RCC 7860 (cell line): ENCODE data around the gene SLC48A1.
"Not testable (repeated sequence)": the region's sequence is repeated elsewhere in the genome, so short reads cannot be mapped to it uniquely, and the experiment has no call there.

Source experiments
- DNase-seq: peaks from one replicate; pipeline ENCODE4 v3.0.0-alpha.2; 2015; ENCODE audit warnings: low spot score
- FAIRE-seq: peaks from 2 replicates; lab custom pipeline; 2012; peaks lifted over from hg19 to GRCh38; lab: Jason Lieb, UNC

The SLC48A1 gene

DNA sequence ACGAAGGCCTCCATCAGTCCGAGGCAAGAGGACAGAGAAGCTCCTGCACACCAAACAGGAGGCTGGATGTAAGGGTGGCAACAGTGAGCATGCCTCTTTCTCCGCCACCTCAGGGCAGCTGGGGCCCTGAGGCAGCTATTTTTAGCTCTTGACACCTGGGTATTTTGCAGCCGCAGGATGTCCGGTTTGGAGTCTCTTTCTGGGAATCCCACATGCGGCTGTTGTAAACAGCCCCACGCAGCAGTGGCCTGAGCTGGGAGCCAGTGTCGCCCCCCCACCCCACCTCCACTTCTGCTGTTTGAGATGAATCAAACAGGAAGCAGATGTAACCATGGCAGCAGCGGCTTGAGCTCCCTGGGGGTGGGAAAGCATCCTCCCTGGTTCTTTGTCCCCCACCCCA lies 35.0 kb downstream of the SLC48A1 start:
- no peak for DNase-seq
- FAIRE-seq: no peak

DNA sequence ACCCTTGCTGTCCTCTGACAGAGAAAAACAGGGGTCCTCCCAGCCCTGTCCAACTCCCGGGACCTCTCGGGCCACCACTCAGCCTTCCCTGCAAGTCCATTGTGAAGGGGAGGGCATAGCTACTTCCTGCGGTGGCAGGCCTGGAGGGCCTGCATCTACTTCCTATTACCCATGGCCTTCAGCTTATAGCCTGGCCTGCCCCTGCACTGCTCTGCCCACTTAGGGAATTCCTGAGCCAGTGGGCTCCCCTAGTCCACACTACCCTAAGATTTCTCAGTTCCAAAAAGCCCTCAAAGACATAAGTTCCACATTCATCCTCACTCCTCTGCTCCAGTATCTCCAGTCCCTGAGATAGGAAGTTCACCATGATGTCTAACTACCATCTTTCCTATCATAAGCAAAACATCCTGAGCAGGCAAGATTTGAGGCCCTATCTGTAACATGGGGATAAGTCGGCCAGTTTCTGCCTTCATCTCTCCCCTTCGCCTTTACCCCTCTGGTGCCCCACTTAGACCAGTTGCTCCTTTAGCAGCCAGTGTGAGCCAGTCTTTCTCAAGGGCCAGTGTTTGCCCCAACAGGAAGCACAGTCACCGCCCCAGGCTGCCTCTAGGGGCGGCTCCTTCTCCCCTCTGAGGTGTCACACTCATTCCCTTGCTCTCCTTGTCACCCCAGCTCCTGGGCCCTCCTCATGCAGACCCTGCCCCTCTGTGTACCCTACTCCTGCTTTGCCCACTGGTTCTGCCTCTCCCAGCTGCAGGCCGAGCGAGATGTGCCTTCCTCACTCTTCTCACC lies 35.7 kb downstream of the SLC48A1 start:
- DNase-seq (no peak), FAIRE-seq (no peak)

DNA sequence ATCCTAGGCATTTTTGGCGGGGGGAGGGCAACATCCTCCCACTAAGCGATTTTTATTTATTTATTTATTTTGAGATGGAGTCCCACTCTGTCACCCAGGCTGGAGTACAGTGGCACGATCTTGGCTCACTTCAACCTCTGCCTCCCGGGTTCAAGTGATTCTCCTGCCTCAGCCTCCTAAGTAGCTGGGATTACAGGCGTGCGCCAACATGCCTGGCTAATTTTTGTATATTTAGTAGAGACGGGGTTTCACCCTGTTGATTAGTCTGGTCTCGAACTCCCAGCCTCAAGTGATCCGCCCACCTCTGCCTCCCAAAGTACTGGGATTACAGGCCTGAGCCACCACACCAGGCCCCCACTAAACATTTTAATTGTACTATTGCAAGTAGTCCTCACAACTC lies 36.5 kb downstream of the SLC48A1 start:
- not testable (repeated sequence) for FAIRE-seq, DNase-seq

DNA sequence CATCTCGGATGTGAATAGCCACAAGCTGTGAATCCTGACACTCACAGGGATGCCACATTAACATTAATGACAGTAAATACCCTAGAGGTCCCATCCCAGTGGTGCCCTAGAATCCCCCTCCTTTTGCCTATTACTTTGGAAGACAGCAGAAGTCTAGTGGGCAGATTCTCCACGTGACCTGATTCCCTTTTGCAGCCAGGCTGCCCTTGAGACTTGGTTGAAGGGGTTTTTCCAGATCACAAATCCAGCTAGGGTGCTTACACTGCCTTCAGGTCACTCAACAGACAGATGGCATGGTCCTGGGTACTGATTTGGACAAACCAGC lies 38.0 kb downstream of the SLC48A1 start:
- FAIRE-seq (no peak), DNase-seq (no peak)

DNA sequence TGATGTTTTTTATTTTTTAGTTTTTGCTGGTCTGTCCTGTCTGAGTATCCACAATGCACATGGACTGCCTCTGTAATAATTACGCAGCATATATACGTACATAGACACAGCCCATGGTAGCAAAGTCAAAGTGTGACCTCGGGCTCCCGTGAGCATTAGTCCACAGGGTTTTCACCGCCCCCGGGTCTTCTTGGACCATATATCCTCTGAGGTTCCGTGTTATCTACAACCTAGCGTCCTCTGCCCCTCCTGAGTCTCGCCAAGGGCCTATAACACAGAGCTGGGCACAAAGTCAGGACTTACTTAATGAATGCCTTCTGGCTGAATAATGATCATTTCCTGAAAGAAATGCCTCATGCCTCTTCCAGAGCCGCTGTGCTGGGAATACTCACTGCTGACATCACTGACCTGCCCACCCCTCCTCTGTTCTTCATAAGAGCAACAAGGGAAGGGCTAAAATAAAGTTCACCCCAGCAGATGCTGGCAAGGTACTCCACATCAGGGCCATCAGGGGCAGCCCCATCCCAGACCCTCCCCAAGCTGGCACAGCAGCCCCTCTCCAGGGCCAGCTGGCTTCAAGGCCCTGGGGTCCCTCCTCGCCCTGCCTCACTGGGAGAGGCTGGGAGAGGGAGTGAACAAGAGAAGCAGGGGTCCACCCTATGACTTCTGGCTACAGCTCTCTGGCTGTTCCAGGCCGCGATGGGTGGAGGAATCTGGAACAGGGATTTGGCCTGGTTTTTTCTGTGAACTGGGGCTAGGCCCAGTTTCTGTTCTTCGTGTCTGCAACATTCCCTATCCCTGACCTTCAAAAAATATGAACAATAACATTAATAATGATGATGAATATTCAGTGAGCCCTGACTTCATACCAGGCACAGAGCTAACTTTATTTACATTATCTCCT lies 38.8 kb downstream of the SLC48A1 start:
- no peak for FAIRE-seq
- peak; percentile 35 for DNase-seq

DNA sequence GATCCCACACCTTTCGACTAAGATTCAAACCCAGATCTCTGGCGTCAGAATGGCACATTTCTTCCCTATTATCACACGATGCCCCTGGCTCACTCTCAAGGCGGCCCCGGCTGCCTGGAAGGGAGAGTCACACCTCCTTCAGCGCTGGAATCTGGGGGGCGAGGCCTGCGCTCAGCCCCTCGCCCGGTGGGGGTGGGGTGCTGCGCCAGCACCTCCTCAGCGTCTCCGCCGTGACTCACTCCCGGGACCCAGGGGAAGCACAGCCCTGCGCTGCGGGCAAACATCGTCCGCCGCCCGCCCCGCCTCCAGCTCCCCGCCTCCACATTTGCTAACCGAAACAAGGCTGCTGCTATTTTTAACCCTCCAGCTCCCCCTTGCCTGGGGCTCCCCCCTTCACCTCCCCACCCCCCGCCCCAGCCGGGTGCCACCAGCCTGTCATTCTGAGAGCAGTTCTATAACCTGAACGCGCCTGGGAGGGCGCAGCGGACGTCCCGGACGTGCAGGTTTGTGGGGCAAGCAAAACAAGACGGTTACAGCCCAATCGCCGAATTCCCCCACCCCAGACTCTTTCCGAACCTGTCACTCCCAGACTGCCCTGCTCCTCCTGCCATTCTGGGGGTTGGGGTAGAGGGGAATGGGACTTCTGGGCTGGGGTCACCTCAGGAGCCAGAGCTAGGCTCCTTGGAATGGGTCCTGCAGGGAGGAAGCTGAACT lies 39.9 kb downstream of the SLC48A1 start:
- FAIRE-seq: no peak
- peak; percentile 73 for DNase-seq

DNA sequence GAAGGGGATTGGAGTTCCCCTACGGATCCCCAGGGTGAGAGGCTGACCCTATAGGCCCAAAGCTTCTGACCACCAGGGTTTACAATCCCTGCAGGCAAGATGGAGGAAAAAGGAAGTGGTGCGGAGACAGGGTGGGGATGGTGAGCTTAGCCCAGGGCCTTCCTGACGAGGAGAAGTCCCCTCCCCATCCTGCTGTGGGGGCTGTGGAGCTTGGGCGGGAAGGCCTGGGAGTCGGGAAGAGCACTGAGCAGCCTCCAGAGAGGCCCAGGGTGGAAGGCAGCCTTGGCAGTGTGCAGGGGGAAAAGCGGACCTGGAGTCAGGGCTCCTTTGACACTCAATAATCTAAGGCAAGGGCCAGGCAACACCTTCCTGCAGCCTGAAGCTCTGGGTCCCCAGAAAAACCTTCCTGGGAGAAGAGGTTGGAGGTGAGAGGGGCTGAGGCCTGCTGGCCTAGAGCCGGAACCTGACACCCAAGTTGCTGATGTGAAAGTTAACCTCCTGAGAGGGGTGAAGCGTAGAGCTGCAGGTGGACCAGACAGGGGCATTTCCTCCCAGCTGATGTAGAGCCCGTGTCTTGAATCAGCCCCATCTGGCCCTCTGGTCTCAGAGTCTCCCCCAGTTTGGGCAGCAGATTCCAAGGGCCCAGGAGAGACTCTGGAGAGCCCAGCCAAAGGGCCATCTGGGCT lies 40.6 kb downstream of the SLC48A1 start:
- FAIRE-seq (no peak), DNase-seq (no peak)

DNA sequence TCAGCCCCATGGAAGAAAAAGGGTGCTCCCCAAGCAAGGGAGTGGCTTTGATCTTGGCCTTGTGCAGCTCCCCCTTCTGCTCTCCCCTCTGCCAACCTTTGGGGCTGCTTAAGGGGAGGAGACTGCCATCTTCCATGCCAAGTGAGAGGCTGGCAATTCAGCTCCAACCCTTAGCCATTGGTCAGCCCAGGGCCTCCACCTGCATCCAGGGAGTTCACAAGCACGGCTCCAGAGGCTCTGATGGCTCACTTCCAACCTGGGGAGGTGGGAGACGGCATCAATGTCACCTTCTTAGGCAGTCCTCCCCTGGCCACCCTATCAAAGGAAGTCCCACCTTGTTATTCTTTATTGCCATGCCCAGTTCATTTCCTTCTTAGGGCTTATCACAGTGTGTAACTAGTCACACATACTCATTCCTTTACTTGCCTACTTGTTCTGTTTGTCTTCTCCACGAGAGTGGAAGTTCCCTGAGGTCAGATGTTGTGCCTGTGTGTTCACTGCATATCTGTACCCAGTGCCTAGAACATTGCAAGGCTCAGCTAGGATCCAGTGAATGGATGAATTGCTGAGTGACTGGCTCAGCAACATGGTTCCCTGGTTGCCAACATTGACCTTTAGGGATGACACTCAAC lies 41.6 kb downstream of the SLC48A1 start:
- FAIRE-seq: no peak
- no peak for DNase-seq

DNA sequence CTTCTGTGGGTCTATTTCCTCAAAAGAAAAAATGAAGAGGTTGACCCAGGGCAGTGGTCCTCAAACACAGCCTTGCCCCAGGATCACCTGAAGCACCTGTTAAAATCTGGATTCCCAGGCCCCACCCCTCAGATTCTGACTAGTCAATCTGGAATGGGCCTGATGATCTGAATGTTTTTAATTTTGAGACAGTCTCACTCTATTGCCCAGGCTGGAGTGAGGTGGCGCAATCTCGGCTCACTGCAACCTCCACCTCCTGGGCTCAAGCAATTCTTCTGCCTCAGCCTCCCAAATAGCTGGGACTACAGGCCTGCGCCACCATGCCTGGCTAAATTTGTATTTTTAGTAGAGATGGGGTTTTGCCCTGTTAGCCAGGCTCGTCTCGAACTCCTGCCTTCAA lies 42.4 kb downstream of the SLC48A1 start:
- not testable (repeated sequence) for DNase-seq, FAIRE-seq

DNA sequence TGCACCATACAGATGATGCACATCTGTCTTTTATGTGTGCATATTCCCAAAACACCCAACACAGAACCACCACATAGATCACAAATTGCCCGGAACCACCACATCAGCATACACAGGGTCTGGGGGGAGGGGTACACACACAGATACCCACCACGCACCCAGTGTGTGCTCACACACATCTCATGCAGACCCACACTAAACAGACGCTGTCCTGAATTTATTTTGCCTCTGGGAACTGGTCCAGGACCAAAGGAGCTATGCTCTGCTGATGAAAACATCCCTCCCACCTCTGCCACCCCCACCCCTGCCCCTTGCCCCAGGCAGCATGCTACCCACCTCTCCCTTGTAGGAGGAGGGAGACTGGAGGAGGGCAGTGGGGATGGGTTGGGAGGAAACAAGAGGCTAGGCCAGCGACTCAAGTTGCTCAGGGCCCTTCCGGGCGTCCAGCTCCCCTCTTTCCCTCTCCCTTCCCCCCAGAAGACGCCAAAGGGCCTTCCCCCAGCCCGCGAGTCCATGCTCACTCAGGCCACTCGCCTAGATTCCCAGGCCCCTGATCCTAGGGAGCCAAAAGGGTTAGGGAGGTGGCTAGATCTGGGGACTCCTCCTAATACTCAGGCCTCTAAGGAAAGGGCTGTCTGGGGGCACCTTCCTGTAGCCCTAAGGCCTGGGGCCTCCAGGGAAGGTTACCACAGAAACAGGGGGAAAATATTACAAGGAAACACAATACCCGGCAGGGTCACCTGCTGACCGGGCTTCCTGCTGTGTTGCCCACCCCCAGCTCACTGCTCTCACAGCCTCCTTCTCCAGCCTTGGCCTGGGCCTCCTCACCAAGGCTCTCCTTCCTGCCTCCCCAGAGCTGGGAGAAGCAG lies 43.6 kb downstream of the SLC48A1 start:
- DNase-seq: no peak
- no peak for FAIRE-seq

DNA sequence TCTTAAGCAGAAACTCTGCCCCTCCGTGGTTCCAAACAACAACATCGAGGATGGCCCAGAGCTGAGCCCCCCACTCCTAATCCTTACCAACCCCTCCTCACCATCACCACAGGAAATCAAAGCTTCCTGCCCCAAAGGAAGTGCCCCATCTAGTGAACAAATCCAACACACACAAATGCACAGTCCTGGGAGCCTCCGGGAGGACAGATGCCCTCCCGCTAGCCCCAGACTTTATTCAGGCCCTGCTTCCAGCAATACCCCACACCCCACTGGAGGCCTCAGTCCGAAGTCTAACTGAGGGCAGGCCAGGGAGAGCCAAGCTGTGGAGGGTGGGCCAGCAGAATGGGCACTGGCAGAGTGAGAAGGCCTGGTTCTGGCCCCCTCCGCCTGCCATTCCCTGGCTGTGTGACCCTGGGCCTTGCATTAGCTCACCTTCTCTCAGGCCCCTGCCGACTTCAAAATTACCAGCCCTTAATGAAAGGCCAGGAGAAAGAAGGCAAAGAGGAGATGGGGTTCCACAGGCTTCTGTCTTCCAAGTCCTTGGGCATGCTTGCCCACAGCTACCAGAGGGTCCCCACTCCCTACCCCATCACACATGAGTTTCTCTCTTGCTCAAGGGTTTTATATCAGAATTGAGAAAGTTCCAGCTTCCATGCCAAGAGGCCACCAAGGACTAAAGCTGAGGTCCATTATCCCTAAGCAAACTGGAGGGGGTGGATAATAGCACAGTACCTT lies 44.4 kb downstream of the SLC48A1 start:
- DNase-seq: no peak
- no peak for FAIRE-seq

DNA sequence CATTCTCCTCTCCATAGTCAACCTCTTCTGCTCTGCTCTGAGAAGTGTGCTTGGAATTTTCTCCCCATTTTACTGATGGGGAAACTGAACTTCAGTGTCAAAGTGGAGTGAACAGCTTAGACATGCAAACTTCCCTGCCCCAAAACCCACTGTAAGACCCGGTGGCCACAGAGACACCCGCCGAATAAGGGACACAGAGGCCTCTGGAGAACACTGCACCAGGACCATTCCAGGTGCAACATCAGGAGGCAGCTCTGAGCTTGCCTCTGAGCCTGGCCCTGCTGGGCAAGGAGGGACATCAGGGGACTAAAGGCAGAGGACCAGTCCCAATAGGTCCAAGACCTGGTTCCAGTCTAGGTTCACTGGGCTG lies 45.0 kb downstream of the SLC48A1 start:
- DNase-seq (no peak), FAIRE-seq (no peak)

DNA sequence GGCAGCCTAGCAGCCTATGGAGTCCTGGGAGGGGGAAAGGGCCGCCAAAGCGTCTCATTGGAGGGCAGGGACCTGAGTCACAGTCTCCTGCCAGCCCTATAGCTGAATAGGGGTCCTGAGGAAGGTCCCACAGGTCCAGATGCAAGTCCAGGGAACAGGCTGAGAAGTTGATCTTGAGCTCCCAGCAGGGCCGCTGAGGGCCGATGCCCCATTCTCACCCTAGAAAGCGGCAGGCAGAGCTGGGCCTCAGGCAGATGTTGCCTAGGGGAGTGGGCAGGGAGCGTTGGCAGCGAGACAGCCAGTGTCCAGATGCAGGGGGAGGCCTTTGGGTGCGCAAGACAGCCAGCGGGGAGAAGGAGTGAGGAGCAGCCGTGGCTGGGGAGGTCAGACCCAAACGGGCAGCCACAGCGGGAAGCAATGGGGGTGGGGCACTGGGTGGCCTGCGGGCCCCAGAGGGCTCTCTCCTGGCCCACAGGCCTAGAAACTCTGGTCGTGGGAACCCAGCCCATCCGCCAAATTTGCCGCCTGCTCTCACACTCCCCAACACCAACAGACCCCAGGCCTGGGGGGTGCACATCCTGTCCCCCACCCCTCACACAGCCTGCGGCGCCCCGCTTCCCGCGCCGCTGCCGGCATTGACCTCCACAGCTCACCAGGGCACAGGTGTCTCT lies 45.6 kb downstream of the SLC48A1 start:
- no peak for FAIRE-seq
- DNase-seq: no peak

DNA sequence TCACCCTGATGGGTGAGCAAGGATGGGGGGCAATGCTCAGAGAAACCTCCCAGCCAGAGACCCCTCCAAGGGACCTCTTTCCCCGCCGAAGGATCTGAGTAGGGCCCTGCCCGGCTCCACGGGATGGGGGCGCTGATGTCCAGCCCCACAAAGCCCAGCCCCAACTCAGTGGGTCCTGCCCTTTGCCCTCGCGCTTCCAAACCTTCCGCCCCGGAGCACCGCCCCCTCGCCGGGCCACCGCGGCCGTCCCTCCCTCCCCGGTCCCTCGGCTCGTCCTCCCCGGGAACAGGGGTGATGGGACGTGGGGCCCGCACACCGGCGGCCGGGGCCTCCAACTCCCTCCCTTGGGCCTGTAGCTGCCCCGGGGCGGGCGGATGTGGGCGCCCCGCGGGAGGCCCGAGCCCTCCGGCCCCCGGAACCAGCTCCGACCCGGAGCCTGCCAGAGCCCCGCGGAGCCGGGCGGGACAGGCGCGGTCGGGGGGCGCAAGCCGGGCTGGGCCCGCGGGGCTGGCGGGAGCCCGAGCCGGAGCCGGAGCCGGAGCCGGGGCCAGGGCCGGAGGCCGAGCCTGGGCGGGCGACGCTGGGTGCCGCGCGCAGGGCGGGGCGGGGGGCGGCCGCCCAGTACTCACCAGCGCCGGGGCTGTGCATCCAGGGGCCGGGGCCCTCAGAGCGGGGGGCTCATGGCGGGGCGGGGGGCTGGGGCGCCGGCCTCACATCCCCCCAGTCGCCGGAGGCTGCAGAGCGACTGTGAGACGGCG lies 46.3 kb downstream of the SLC48A1 start:
- DNase-seq: no peak
- FAIRE-seq: no peak

DNA sequence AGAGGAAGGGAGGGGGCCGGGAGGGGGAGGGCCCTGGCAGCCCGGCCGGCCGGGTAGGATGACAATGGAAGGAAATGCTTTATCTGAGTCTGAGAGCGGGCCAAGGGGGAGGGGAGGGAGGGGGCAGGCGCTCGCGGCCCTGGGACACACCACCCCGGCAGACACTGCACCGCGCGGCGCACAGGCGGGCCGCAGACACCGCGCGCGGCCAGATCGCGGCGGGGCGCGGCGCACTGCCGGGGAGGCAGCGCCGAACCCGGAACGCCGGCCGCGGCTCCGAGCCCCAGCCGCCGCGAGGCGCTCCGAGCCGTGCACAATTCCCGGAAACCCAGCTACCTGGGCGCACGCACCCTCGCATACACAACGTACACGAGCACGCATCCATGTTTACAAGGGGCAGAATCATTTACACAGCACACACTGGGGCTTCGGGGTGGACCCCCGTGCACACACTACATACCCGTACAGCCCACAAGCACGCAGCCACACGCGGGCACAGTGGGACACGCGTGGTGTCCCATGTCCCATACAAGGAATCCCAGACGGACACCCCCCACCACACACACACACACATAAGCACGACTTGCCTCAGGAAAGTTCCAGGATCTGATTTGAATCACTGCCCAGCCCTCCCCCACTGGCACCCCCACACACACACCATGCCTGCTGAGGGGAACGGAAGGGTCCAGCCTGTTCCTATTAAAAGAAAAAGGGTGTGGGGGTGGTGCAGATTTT lies 47.0 kb downstream of the SLC48A1 start, which contains the start of gene HDAC7:
TSS of gene HDAC7 (minus strand) at position 8 of the 735 bp plus-strand sequence. CDS start 118 bp downstream, outside the sequence.
- DNase-seq: peak; percentile 64
- FAIRE-seq: no peak

DNA sequence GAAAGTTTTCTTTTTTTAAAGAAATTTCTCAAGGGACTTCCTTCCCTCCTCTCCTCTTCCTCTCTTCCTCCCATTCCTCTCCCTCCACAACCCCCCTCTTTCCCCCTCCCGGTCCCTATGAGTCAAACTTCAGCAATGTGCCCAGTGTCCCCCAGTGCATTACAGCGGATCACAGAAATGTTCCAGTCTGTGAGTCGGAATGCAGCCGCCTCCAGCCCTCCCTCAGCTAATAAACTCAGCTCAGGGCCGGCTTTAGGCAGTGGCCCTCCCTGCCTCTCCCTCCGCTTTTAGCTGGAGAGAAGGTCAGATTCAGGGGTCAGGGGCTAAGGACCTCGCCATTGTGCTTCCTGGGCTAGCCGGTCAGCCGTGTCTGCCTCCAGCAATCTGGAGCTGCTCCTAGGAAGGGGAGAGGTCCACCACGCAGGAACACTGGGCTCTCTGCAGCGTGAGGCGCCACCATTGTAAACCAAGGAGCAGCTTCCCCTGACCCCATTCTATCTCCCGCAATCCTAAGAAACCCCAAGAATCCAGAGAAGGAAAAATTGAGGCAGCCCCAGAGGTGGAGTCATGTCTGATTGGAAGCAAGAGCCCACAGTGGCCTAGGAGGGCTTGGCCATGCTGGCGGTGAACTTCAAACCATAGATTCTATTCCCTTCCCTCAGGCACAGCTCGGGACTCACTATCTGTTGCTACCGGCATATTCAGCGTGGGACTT lies 47.8 kb downstream of the SLC48A1 start:
- FAIRE-seq: peak; percentile 88
- DNase-seq: peak; percentile 93
